Testis (tissue), 2 donors: ENCODE measurements around the gene CPNE6.

ENCODE experiments used
- POLR2A ChIP-seq: fragments of 450-650 bp; IDR thresholded peaks from one replicate; pipeline ENCODE4 v1.6.1; 2017; ENCODE audit warnings: antibody characterized with exemption, mild to moderate bottlenecking, moderate library complexity
- TF ChIP-seq, protein P1 (sequence below), 3 experiments: fragments of 450-650 bp in 2 of 3; fragments of 200-600 bp in 1 of 3; sonication (generic) in 1 of 3; IDR thresholded peaks; one replicate each; pipeline ENCODE4 v1.5.1; 2016 to 2019; ENCODE audit warnings: antibody characterized with exemption in 3 of 3, mild to moderate bottlenecking in 2 of 3, moderate library complexity in 1 of 3

DNA sequence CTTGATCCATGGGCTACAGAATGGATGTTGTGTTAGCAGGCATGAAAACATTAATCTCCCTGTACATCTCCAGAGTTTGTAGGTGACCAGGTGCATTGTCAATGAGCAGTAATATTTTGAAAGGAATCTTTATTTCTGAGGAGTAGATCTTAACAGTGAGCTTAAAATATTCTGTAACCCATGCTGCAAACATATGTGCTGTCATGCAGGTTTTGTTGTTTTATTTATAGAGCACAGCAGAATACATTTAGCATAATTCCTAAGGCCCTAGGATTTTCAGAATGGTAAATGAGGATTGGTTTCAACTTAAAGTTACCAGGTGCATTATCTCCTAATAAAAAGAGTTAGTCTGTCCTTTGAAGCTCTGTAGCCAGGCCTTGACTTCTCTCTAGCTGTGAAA is 55.6 kb downstream of the CPNE6 start:
- TF ChIP-seq POLR2A, result no peak
- TF ChIP-seq, protein P1, sequence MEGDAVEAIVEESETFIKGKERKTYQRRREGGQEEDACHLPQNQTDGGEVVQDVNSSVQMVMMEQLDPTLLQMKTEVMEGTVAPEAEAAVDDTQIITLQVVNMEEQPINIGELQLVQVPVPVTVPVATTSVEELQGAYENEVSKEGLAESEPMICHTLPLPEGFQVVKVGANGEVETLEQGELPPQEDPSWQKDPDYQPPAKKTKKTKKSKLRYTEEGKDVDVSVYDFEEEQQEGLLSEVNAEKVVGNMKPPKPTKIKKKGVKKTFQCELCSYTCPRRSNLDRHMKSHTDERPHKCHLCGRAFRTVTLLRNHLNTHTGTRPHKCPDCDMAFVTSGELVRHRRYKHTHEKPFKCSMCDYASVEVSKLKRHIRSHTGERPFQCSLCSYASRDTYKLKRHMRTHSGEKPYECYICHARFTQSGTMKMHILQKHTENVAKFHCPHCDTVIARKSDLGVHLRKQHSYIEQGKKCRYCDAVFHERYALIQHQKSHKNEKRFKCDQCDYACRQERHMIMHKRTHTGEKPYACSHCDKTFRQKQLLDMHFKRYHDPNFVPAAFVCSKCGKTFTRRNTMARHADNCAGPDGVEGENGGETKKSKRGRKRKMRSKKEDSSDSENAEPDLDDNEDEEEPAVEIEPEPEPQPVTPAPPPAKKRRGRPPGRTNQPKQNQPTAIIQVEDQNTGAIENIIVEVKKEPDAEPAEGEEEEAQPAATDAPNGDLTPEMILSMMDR (IDR thresholded peaks at IDR 0.05), result no peak
